Keratinocyte (primary cell): ENCODE measurements around the gene KRT33A. TPM values are rescaled to one million over a fixed set of nuclear protein-coding genes. Genes with fewer than 3 reads are reported as not detected.

ENCODE experiments used
- DNase-seq: peaks from one replicate; pipeline ENCODE4 v3.0.0-alpha.2; 2011; ENCODE audit warnings: low read depth, missing footprints, low spot score
- FAIRE-seq: peaks from 2 replicates; lab custom pipeline; 2011; peaks lifted over from hg19 to GRCh38; lab: Jason Lieb, UNC
- H2AFZ ChIP-seq: 2 replicates; pipeline ENCODE4 v1.6.0; 2012; ENCODE audit warnings: low read length, control low read depth, inconsistent platforms; ENCODE audit not compliant: control insufficient read depth
- H3K27ac ChIP-seq: 2 replicates; pipeline ENCODE4 v1.5.1; 2011; ENCODE audit warnings: low read length; ENCODE audit not compliant: control insufficient read depth, insufficient read depth
- H3K27me3 ChIP-seq: 3 replicates; pipeline ENCODE4 v1.6.0; 2011; ENCODE audit warnings: low read length; ENCODE audit not compliant: control insufficient read depth, insufficient read depth; ENCODE audit errors: extremely low read depth
- H3K36me3 ChIP-seq, 2 experiments: 2 replicates in 1 of 2; 3 replicates in 1 of 2; pipeline ENCODE4 v1.5.1; 2011; ENCODE audit warnings: low read length in 2 of 2, mild to moderate bottlenecking in 1 of 2; ENCODE audit not compliant: control insufficient read depth in 2 of 2, insufficient read depth in 2 of 2; ENCODE audit errors: extremely low read depth in 1 of 2
- H3K4me1 ChIP-seq: 3 replicates; pipeline ENCODE4 v1.5.1; 2011; ENCODE audit warnings: low read length; ENCODE audit not compliant: control insufficient read depth, insufficient read depth; ENCODE audit errors: extremely low read depth
- H3K4me2 ChIP-seq: 3 replicates; pipeline ENCODE4 v1.6.0; 2011; ENCODE audit warnings: low read depth, low read length; ENCODE audit not compliant: control insufficient read depth, insufficient read depth; ENCODE audit errors: extremely low read depth
- H3K4me3 ChIP-seq, 3 experiments: fragments of 200-600 bp in 1 of 3; sonication (generic) in 1 of 3; 2 replicates in 2 of 3; 3 replicates in 1 of 3; pipeline ENCODE4 v1.5.1; 2011 to 2016; ENCODE audit warnings: low read length in 3 of 3, mild to moderate bottlenecking in 3 of 3, control low read depth in 2 of 3, inconsistent platforms in 1 of 3, low read depth in 1 of 3, mixed read lengths in 1 of 3, mixed run types in 1 of 3, moderate library complexity in 1 of 3; ENCODE audit not compliant: control insufficient read depth in 2 of 3, insufficient read depth in 2 of 3; ENCODE audit errors: extremely low read depth in 1 of 3
- H3K79me2 ChIP-seq: 2 replicates; pipeline ENCODE4 v1.6.0; 2012; ENCODE audit warnings: low read length; ENCODE audit not compliant: control insufficient read depth, insufficient read depth
- H3K9ac ChIP-seq: 3 replicates; pipeline ENCODE4 v1.6.0; 2011; ENCODE audit warnings: low read length; ENCODE audit not compliant: control insufficient read depth, insufficient read depth; ENCODE audit errors: extremely low read depth
- H3K9me1 ChIP-seq: 3 replicates; pipeline ENCODE4 v1.6.0; 2011; ENCODE audit warnings: low read length; ENCODE audit not compliant: control insufficient read depth, insufficient read depth; ENCODE audit errors: extremely low read depth
- H3K9me3 ChIP-seq: 2 replicates; pipeline ENCODE4 v1.5.1; 2012; ENCODE audit warnings: low read depth, low read length; ENCODE audit not compliant: control insufficient read depth
- H4K20me1 ChIP-seq: 3 replicates; pipeline ENCODE4 v1.6.0; 2011; ENCODE audit warnings: low read length; ENCODE audit not compliant: control insufficient read depth, insufficient read depth; ENCODE audit errors: extremely low read depth
- EZH2 ChIP-seq: IDR thresholded peaks from one replicate; pipeline ENCODE4 v1.6.1; 2012; ENCODE audit warnings: inconsistent platforms, mild to moderate bottlenecking, low read length, moderate library complexity
- dilution Hi-C: fragments of 300-500 bp; cut with MboI; formaldehyde crosslinking; loops from one replicate; pipeline ENCODE4 v1.7.0; 2020; ENCODE audit warnings: low sequenced_read_pairs; ENCODE audit not compliant: extremely low pct_ligation_motif_present
- polyA plus RNA-seq, 5 experiments: library from polyadenylated mRNA; depleted of rRNA in 3 of 5; stranded (reverse) in 3 of 5; stranded (forward) in 1 of 5; unstranded in 1 of 5; fragments of >200 nt; gene quantifications; 1 replicate in 1 of 5; 2 replicates in 3 of 5; 3 replicates in 1 of 5; pipeline versions ENCODE4 v1.2.1 to v1.2.3, GENCODE V29; 2011 to 2012; ENCODE audit warnings: missing spikeins in 2 of 5, low read depth in 1 of 5, low replicate concordance in 1 of 5
- TF ChIP-seq, protein P1 (sequence below), 3 experiments: IDR thresholded peaks in 1 of 3; conservative IDR thresholded peaks in 1 of 3; optimal IDR thresholded peaks in 1 of 3; 2 replicates in 2 of 3; 3 replicates in 1 of 3; pipeline versions ENCODE3 to v1.5.1; 2011; ENCODE audit warnings: low read length in 3 of 3, mild to moderate bottlenecking in 3 of 3, moderate library complexity in 2 of 3, control low read depth in 1 of 3, inconsistent platforms in 1 of 3; ENCODE audit not compliant: insufficient read depth in 2 of 3; ENCODE audit errors: extremely low read depth in 1 of 3

KRT33A gene
- polyA plus RNA-seq, 1 donor (not counting 4 experiments of a cell fraction or from before 2014, with no cell fraction given): not detected

DNA sequence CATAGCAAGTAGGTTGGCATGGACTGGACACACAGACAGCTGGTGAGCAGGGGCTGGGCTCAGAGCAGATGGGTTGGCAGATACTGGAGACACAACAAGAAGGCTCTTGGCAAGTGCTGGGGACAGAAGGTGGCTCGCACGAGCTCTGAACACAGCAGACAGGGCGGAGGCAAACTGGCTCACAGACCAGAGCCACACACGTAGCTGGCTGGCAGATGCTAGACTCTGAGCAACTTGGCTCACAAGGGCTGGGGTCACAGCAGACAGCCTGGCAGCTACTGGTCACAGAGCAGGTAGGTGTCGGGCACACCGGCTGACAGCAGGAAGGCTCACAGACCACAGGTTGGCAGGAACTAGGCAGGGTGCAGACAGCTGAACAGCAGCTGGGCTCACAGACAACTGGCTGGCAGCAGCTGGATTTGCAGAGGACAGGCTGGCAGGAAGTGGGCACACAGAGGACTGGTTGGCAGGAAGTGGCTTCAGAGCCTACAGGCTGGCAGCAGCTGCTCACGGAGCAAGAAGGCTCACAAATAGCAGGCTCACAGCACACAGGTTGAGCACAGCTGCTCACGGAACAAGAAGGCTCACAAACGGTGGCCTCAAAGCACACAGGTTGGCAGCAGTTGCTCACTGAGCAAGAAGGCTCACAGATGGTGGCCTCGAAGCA, 42.2 kb downstream of the KRT33A start:
- FAIRE-seq (peak; percentile 84), DNase-seq (no peak)
- Histone ChIP-seq H3K36me3 (no peaks in the 10 kb centered on the region), H3K79me2 (no peaks in the 10 kb centered on the region), H4K20me1 (no peaks in the 10 kb centered on the region), H3K4me1 (peaks cover 6% of the 10 kb centered on the region), H2AFZ (peak overlapping the region; percentile 89), H3K27me3 (no peaks in the 10 kb centered on the region), H3K27ac (no peak overlapping the region), H3K9me3 (no peaks in the 10 kb centered on the region), H3K9me1 (no peaks in the 10 kb centered on the region), H3K4me2 (peak overlapping the region; percentile 25), H3K4me3 (no peak overlapping the region), H3K9ac (no peak overlapping the region)
- dilution Hi-C loops: no loop called here
- TF ChIP-seq, protein P1, sequence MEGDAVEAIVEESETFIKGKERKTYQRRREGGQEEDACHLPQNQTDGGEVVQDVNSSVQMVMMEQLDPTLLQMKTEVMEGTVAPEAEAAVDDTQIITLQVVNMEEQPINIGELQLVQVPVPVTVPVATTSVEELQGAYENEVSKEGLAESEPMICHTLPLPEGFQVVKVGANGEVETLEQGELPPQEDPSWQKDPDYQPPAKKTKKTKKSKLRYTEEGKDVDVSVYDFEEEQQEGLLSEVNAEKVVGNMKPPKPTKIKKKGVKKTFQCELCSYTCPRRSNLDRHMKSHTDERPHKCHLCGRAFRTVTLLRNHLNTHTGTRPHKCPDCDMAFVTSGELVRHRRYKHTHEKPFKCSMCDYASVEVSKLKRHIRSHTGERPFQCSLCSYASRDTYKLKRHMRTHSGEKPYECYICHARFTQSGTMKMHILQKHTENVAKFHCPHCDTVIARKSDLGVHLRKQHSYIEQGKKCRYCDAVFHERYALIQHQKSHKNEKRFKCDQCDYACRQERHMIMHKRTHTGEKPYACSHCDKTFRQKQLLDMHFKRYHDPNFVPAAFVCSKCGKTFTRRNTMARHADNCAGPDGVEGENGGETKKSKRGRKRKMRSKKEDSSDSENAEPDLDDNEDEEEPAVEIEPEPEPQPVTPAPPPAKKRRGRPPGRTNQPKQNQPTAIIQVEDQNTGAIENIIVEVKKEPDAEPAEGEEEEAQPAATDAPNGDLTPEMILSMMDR (optimal IDR thresholded peaks at IDR 0.05 in 1 of 3, IDR thresholded peaks at IDR 0.05 in 1 of 3, conservative IDR thresholded peaks at IDR 0.05 in 1 of 3; ENCODE audit: extremely low read depth in 1 of 3, insufficient read depth in 2 of 3, low read length in 3 of 3): no peak
- TF ChIP-seq EZH2: no peak

DNA sequence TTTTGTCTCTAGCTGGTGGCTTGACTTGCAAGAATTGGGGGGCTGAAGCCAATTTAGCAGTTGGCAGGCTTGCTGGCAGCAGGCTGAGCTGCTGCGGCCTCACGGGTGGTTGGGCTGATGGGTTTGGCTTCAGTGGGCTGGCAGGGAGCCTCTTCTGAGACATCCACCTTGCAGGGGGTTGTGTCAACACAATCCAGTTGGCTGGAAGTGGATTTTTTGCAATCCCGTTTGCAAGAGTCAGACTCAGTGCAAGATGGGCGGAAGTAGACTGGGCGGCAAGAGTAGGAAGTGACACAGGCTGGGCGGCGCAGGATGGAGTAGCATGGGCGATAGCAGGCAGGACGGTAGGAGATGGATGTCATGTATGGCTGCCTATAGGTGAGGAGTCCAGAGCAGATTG, 43.0 kb downstream of the KRT33A start:
- peaks cover 7% of the 10 kb centered on the region for H3K4me1 ChIP-seq
- H3K27ac ChIP-seq: no peak overlapping the region
- no peak overlapping the region for H3K4me3 ChIP-seq
- H3K9me1 ChIP-seq: no peaks in the 10 kb centered on the region
- H3K4me2 ChIP-seq: no peak overlapping the region
- DNase-seq: no peak
- H3K36me3 ChIP-seq: no peaks in the 10 kb centered on the region
- no peaks in the 10 kb centered on the region for H4K20me1 ChIP-seq
- no peak for TF ChIP-seq EZH2
- TF ChIP-seq, protein P1 (optimal IDR thresholded peaks at IDR 0.05 in 1 of 3, IDR thresholded peaks at IDR 0.05 in 1 of 3, conservative IDR thresholded peaks at IDR 0.05 in 1 of 3; ENCODE audit: extremely low read depth in 1 of 3, insufficient read depth in 2 of 3, low read length in 3 of 3): no peak
- no peaks in the 10 kb centered on the region for H3K9me3 ChIP-seq
- no peak overlapping the region for H3K9ac ChIP-seq
- H3K79me2 ChIP-seq: no peaks in the 10 kb centered on the region
- dilution Hi-C loops: no loop called here
- FAIRE-seq: no peak
- no peaks in the 10 kb centered on the region for H3K27me3 ChIP-seq
- H2AFZ ChIP-seq: no peak overlapping the region
